Liver (tissue), 3 donors: ENCODE measurements around the gene WLS.

Source experiments
- EGR1 ChIP-seq, 2 donors: IDR thresholded peaks; 2 replicates each; pipeline ENCODE4 v1.6.1; 2016 to 2018; ENCODE audit warnings: antibody characterized with exemption in 2 of 2, low read depth in 2 of 2
- JUND ChIP-seq, 2 donors: IDR thresholded peaks; 2 replicates each; pipeline ENCODE4 v1.6.1; 2016; ENCODE audit warnings: antibody characterized with exemption in 2 of 2
- RAD21 ChIP-seq, 2 donors: IDR thresholded peaks; 2 replicates each; pipeline ENCODE4 v1.6.1; 2016; ENCODE audit warnings: antibody characterized with exemption in 2 of 2, mild to moderate bottlenecking in 2 of 2
- RXRA ChIP-seq, 2 donors: IDR thresholded peaks; 2 replicates each; pipeline ENCODE4 v1.6.1; 2017 to 2018; ENCODE audit warnings: antibody characterized with exemption in 2 of 2, mild to moderate bottlenecking in 1 of 2
- SP1 ChIP-seq: IDR thresholded peaks from 2 replicates; pipeline ENCODE4 v1.6.1; 2018; ENCODE audit warnings: antibody characterized with exemption, mild to moderate bottlenecking
- YY1 ChIP-seq: IDR thresholded peaks from 2 replicates; pipeline ENCODE4 v1.6.1; 2016; ENCODE audit warnings: antibody characterized with exemption, mild to moderate bottlenecking
- TF ChIP-seq, protein P1 (sequence below): fragments of 150-350 bp; IDR thresholded peaks from 2 replicates; pipeline ENCODE4 v1.5.1; 2017; ENCODE audit warnings: improper control_type of control experiment, low read depth, low read length; ENCODE audit not compliant: missing input control
- TF ChIP-seq, protein P2 (sequence below): IDR thresholded peaks from 2 replicates; pipeline ENCODE4 v1.6.1; 2016; ENCODE audit warnings: antibody characterized with exemption, mild to moderate bottlenecking
- TF ChIP-seq, protein P3 (sequence below): IDR thresholded peaks from 2 replicates; pipeline ENCODE4 v1.6.1; 2016; ENCODE audit warnings: antibody characterized with exemption
- donor health status: healthy.
- donor health status: healthy.

DNA sequence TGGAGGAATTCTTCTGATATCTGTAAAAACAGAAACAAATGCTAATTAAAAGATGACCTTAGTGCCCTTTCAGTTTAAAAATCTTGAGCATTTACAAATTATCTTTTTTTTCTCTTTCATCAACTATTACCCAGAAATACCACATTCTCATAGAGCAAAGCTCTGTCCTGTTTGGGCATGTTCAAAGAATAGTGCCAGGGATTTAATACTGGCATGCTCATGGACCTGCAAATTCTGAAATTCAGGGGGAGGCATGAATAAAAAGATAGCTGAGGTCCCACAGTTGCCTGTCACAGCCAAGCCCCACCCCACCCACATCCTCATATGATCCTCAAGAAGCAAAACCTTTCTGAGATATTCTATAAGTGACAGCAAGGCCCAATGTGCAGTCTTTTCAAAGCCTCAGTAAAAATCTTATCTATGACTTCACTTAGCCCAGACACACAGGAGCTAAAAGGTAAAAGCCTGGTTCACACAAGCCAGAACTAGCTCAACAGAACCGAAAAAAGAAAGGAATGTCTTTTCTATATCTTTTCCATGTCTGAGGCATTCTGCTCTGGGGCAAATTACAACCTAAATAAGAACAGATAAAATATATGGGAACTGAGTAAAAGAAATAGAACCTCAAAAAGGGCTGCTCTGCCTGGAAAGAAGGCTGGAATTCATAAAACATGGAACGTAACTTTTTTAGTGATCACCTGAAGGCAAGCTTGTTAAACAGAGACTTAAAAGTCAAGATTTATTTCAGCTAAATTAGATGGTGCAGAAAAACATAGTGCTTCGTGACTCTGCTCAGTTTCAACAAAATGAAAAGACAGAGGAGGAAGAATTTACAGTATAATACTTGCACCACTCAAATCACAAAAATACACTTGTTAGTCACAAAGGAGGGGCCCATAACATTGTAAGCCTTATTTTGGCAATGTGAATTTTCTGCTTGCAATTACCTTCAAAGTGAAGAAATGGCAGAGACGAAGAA is 11.0 kb downstream of the WLS start:
- TF ChIP-seq, protein P1, sequence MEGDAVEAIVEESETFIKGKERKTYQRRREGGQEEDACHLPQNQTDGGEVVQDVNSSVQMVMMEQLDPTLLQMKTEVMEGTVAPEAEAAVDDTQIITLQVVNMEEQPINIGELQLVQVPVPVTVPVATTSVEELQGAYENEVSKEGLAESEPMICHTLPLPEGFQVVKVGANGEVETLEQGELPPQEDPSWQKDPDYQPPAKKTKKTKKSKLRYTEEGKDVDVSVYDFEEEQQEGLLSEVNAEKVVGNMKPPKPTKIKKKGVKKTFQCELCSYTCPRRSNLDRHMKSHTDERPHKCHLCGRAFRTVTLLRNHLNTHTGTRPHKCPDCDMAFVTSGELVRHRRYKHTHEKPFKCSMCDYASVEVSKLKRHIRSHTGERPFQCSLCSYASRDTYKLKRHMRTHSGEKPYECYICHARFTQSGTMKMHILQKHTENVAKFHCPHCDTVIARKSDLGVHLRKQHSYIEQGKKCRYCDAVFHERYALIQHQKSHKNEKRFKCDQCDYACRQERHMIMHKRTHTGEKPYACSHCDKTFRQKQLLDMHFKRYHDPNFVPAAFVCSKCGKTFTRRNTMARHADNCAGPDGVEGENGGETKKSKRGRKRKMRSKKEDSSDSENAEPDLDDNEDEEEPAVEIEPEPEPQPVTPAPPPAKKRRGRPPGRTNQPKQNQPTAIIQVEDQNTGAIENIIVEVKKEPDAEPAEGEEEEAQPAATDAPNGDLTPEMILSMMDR: no peak
- TF ChIP-seq JUND (IDR thresholded peaks at IDR 0.05): no peak
- no peak for TF ChIP-seq YY1
- no peak for TF ChIP-seq EGR1 (IDR thresholded peaks at IDR 0.05; ENCODE audit: low read depth in 2 of 2)
- TF ChIP-seq, protein P2, sequence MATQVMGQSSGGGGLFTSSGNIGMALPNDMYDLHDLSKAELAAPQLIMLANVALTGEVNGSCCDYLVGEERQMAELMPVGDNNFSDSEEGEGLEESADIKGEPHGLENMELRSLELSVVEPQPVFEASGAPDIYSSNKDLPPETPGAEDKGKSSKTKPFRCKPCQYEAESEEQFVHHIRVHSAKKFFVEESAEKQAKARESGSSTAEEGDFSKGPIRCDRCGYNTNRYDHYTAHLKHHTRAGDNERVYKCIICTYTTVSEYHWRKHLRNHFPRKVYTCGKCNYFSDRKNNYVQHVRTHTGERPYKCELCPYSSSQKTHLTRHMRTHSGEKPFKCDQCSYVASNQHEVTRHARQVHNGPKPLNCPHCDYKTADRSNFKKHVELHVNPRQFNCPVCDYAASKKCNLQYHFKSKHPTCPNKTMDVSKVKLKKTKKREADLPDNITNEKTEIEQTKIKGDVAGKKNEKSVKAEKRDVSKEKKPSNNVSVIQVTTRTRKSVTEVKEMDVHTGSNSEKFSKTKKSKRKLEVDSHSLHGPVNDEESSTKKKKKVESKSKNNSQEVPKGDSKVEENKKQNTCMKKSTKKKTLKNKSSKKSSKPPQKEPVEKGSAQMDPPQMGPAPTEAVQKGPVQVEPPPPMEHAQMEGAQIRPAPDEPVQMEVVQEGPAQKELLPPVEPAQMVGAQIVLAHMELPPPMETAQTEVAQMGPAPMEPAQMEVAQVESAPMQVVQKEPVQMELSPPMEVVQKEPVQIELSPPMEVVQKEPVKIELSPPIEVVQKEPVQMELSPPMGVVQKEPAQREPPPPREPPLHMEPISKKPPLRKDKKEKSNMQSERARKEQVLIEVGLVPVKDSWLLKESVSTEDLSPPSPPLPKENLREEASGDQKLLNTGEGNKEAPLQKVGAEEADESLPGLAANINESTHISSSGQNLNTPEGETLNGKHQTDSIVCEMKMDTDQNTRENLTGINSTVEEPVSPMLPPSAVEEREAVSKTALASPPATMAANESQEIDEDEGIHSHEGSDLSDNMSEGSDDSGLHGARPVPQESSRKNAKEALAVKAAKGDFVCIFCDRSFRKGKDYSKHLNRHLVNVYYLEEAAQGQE: no peak
- TF ChIP-seq RAD21 (IDR thresholded peaks at IDR 0.05): no peak
- TF ChIP-seq SP1: no peak
- TF ChIP-seq RXRA (IDR thresholded peaks at IDR 0.05): no peak
- TF ChIP-seq, protein P3, sequence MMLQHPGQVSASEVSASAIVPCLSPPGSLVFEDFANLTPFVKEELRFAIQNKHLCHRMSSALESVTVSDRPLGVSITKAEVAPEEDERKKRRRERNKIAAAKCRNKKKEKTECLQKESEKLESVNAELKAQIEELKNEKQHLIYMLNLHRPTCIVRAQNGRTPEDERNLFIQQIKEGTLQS: no peak
